H1 (cell line): ENCODE measurements around the gene ASF1B. TPM values are rescaled to one million over a fixed set of nuclear protein-coding genes. Genes with fewer than 3 reads are reported as not detected.

ENCODE experiments used
- CTCF ChIA-PET: fragments of 300-600 bp; sonication (Branson Sonifier 250); formaldehyde crosslinking; loops from one replicate; lab custom pipeline; 2021; ENCODE audit not compliant: partially characterized antibody; lab: Charles Lee
- POLR2A ChIA-PET: fragments of 300-600 bp; sonication (Branson Sonifier 250); formaldehyde crosslinking; loops from one replicate; lab custom pipeline; 2021; ENCODE audit warnings: inconsistent platforms; ENCODE audit not compliant: partially characterized antibody; lab: Charles Lee
- DNase-seq, 2 experiments: peaks; one replicate each; pipeline versions ENCODE4 v3.0.0 to v3.0.0-alpha.2; 2010 to 2022; ENCODE audit warnings: low spot score in 2 of 2, low read depth in 1 of 2, mixed read lengths in 1 of 2
- FAIRE-seq: peaks from 2 replicates; lab custom pipeline; 2011; peaks lifted over from hg19 to GRCh38; lab: Jason Lieb, UNC
- H2AFZ ChIP-seq: 2 replicates; pipeline ENCODE4 v1.8.1; 2012; ENCODE audit warnings: low read length, inconsistent platforms
- H2AK5ac ChIP-seq: 2 replicates; pipeline ENCODE4 v1.6.1; 2013; ENCODE audit warnings: low read depth, low read length
- H2BK120ac ChIP-seq: replicated peaks from 2 replicates; pipeline ENCODE3; 2013; ENCODE audit warnings: low read depth, low read length, inconsistent platforms
- H2BK12ac ChIP-seq: 2 replicates; pipeline ENCODE4 v1.6.1; 2013; ENCODE audit warnings: low read depth, low read length
- H2BK15ac ChIP-seq: 2 replicates; pipeline ENCODE4 v1.6.1; 2013; ENCODE audit warnings: low read length
- H2BK20ac ChIP-seq: 2 replicates; pipeline ENCODE4 v1.6.1; 2013; ENCODE audit warnings: low read length
- H2BK5ac ChIP-seq: 2 replicates; pipeline ENCODE4 v1.6.1; 2013; ENCODE audit warnings: low read depth, low read length
- H3K14ac ChIP-seq: 2 replicates; pipeline ENCODE4 v1.6.1; 2013; ENCODE audit warnings: inconsistent platforms; ENCODE audit not compliant: insufficient read length
- H3K18ac ChIP-seq: 2 replicates; pipeline ENCODE4 v1.6.1; 2013; ENCODE audit warnings: low read length; ENCODE audit errors: extremely low read depth
- H3K23ac ChIP-seq: 2 replicates; pipeline ENCODE4 v1.6.1; 2013; ENCODE audit warnings: inconsistent platforms; ENCODE audit not compliant: insufficient read length
- H3K23me2 ChIP-seq: 2 replicates; pipeline ENCODE4 v1.6.1; 2013; ENCODE audit warnings: low read depth, low read length
- H3K27ac ChIP-seq: 2 replicates; pipeline ENCODE4 v1.6.1; 2011; ENCODE audit warnings: low read depth, low read length, inconsistent platforms
- H3K27me3 ChIP-seq, 4 experiments: replicated peaks in 1 of 4; 1 replicate in 1 of 4; 2 replicates in 3 of 4; pipeline versions ENCODE4 v1.6.1 to v1.8.1; 2011 to 2013; ENCODE audit warnings: low read length in 3 of 4, mild to moderate bottlenecking in 3 of 4, inconsistent platforms in 2 of 4, mixed read lengths in 2 of 4, moderate library complexity in 1 of 4; ENCODE audit not compliant: control insufficient read depth in 3 of 4, insufficient read depth in 3 of 4; ENCODE audit errors: extremely low read depth in 1 of 4
- H3K36me3 ChIP-seq, 4 experiments: 2 replicates each; pipeline versions ENCODE4 v1.6.1 to v1.8.1; 2011 to 2013; ENCODE audit warnings: mild to moderate bottlenecking in 4 of 4, low read length in 3 of 4, moderate library complexity in 2 of 4, control low read depth in 1 of 4, inconsistent platforms in 1 of 4; ENCODE audit not compliant: insufficient read depth in 4 of 4, control insufficient read depth in 2 of 4
- H3K4ac ChIP-seq: replicated peaks from 2 replicates; pipeline ENCODE3; 2013; ENCODE audit warnings: low read length, low read depth, mixed read lengths, inconsistent platforms; ENCODE audit not compliant: insufficient read length
- H3K4me1 ChIP-seq, 4 experiments: replicated peaks in 1 of 4; 1 replicate in 1 of 4; 2 replicates in 3 of 4; pipeline versions ENCODE4 v1.6.1 to v1.8.1; 2011 to 2013; ENCODE audit warnings: low read length in 3 of 4, inconsistent platforms in 2 of 4, mixed read lengths in 1 of 4; ENCODE audit not compliant: insufficient read depth in 4 of 4, control insufficient read depth in 3 of 4
- H3K4me2 ChIP-seq, 2 experiments: 2 replicates each; pipeline versions ENCODE4 v1.6.1 to v1.8.1; 2011 to 2013; ENCODE audit warnings: low read depth in 2 of 2, low read length in 2 of 2, control low read depth in 1 of 2, inconsistent platforms in 1 of 2, mild to moderate bottlenecking in 1 of 2; ENCODE audit not compliant: insufficient read depth in 1 of 2
- H3K4me3 ChIP-seq, 4 experiments: fragments of 200-600, 300-600 bp in 1 of 4; sonication (generic), shearing (Covaris generic), sonication (Bioruptor Twin) in 1 of 4; 2 replicates each; pipeline versions ENCODE4 v1.5.1 to v1.8.1; 2011 to 2016; ENCODE audit warnings: low read length in 4 of 4, low read depth in 3 of 4, control low read depth in 2 of 4, inconsistent platforms in 2 of 4, mild to moderate bottlenecking in 2 of 4, mixed read lengths in 1 of 4, moderate library complexity in 1 of 4; ENCODE audit not compliant: insufficient read depth in 2 of 4; ENCODE audit errors: extremely low read depth in 1 of 4
- H3K56ac ChIP-seq: replicated peaks from 2 replicates; pipeline ENCODE3; 2013; ENCODE audit warnings: low read depth, mild to moderate bottlenecking, mixed read lengths, low read length, inconsistent platforms; ENCODE audit not compliant: insufficient read length
- H3K79me1 ChIP-seq: 2 replicates; pipeline ENCODE4 v1.6.1; 2013; ENCODE audit warnings: low read depth, low read length, control low read depth
- H3K79me2 ChIP-seq, 2 experiments: 2 replicates each; pipeline versions ENCODE4 v1.6.1 to v1.8.1; 2012 to 2013; ENCODE audit warnings: low read length in 2 of 2, mild to moderate bottlenecking in 2 of 2, inconsistent platforms in 1 of 2; ENCODE audit not compliant: insufficient read depth in 2 of 2, control insufficient read depth in 1 of 2
- H3K9ac ChIP-seq, 4 experiments: replicated peaks in 1 of 4; 1 replicate in 1 of 4; 2 replicates in 3 of 4; pipeline versions ENCODE4 v1.6.1 to v1.8.1; 2011 to 2013; ENCODE audit warnings: low read depth in 3 of 4, low read length in 3 of 4, control low read depth in 2 of 4, mild to moderate bottlenecking in 2 of 4, moderate library complexity in 2 of 4, inconsistent platforms in 1 of 4; ENCODE audit errors: extremely low read depth in 1 of 4
- H3K9me3 ChIP-seq, 2 experiments: 2 replicates each; pipeline versions ENCODE4 v1.6.1 to v1.8.1; 2012 to 2013; ENCODE audit warnings: mild to moderate bottlenecking in 2 of 2, moderate library complexity in 2 of 2, control low read depth in 1 of 2, inconsistent platforms in 1 of 2, low read depth in 1 of 2, low read length in 1 of 2, mixed read lengths in 1 of 2; ENCODE audit not compliant: insufficient read depth in 2 of 2
- H4K20me1 ChIP-seq, 2 experiments: replicated peaks in 1 of 2; 2 replicates each; pipeline versions ENCODE3 to v1.8.1; 2011 to 2013; ENCODE audit warnings: inconsistent platforms in 2 of 2, low read length in 2 of 2, mild to moderate bottlenecking in 1 of 2; ENCODE audit not compliant: insufficient read depth in 2 of 2, control insufficient read depth in 1 of 2
- H4K5ac ChIP-seq: 2 replicates; pipeline ENCODE4 v1.6.1; 2013; ENCODE audit warnings: low read length, low read depth, mixed read lengths, inconsistent platforms; ENCODE audit not compliant: insufficient read length
- H4K8ac ChIP-seq: 2 replicates; pipeline ENCODE4 v1.8.0; 2013; ENCODE audit warnings: mild to moderate bottlenecking, moderate library complexity, low read length, inconsistent platforms; ENCODE audit not compliant: insufficient read depth; ENCODE audit errors: extremely low read depth
- H4K91ac ChIP-seq: replicated peaks from 2 replicates; pipeline ENCODE3; 2013; ENCODE audit warnings: low read length, mixed read lengths, inconsistent platforms; ENCODE audit not compliant: insufficient read length
- ASH2L ChIP-seq: fragments of 200-600, 300-600 bp; sonication (generic); IDR thresholded peaks from one replicate; pipeline ENCODE4 v1.7.1; 2017; ENCODE audit warnings: low read length
- CBX5 ChIP-seq: fragments of 300-800, 300-1000 bp; sonication (generic); IDR thresholded peaks from 2 replicates; pipeline ENCODE4 v1.7.1; 2016; ENCODE audit warnings: antibody characterized with exemption, low read length, low read depth
- CEBPB ChIP-seq: IDR thresholded peaks from 2 replicates; pipeline ENCODE4 v1.6.1; 2012; ENCODE audit warnings: low read depth, low read length
- EP300 ChIP-seq, 2 experiments: IDR thresholded peaks; 1 replicate in 1 of 2; 2 replicates in 1 of 2; pipeline ENCODE4 v1.6.1; 2011 to 2012; ENCODE audit warnings: low read depth in 2 of 2, low read length in 2 of 2, mild to moderate bottlenecking in 2 of 2, borderline replicate concordance in 1 of 2, inconsistent platforms in 1 of 2, moderate library complexity in 1 of 2
- KDM5A ChIP-seq: fragments of 200-600 bp; IDR thresholded peaks from 2 replicates; pipeline ENCODE4 v1.7.1; 2012; ENCODE audit warnings: mild to moderate bottlenecking, low read length, inconsistent platforms, mixed read lengths
- MAFK ChIP-seq: IDR thresholded peaks from 2 replicates; pipeline ENCODE4 v1.6.1; 2012; ENCODE audit warnings: low read depth, mild to moderate bottlenecking, improper control_type of control experiment, low read length
- POLR2AphosphoS5 ChIP-seq: IDR thresholded peaks from 2 replicates; pipeline ENCODE4 v1.6.1; 2011; ENCODE audit warnings: low read depth, low read length
- RNF2 ChIP-seq: fragments of 200-900, 300-1000 bp; sonication (generic); IDR thresholded peaks from 2 replicates; pipeline ENCODE4 v1.7.1; 2016; ENCODE audit warnings: borderline replicate concordance, low read depth, mild to moderate bottlenecking, antibody characterized with exemption, low read length; ENCODE audit not compliant: poor library complexity, severe bottlenecking; ENCODE audit errors: missing control alignments
- SAP30 ChIP-seq: fragments of 300-600 bp; sonication (generic); IDR thresholded peaks from 2 replicates; pipeline ENCODE4 v1.7.1; 2012; ENCODE audit warnings: low read length, moderate library complexity, mild to moderate bottlenecking, inconsistent platforms; ENCODE audit not compliant: insufficient read depth, insufficient replicate concordance
- SUZ12 ChIP-seq: fragments of 200-600 bp; sonication (generic); IDR thresholded peaks from 2 replicates; pipeline ENCODE4 v1.6.1; 2012; ENCODE audit warnings: mild to moderate bottlenecking, inconsistent platforms, low read length, moderate library complexity, mixed read lengths
- TAF1 ChIP-seq: IDR thresholded peaks from 2 replicates; pipeline ENCODE4 v1.6.1; 2011; ENCODE audit warnings: mild to moderate bottlenecking, low read depth, low read length
- WGBS, 2 experiments: shearing (Covaris generic) in 1 of 2; methylation state at CpG; one replicate each; pipeline versions ENCODE4 v1.1.6 to v1.1.7; 2013 to 2015; ENCODE audit warnings: low lambda C conversion rate in 2 of 2, mixed read lengths in 2 of 2, inconsistent platforms in 1 of 2, low coverage in 1 of 2, missing lambda C conversion rate in 1 of 2; ENCODE audit not compliant: insufficient replicate concordance in 2 of 2, insufficient coverage in 1 of 2, insufficient read length in 1 of 2; ENCODE audit errors: extremely low coverage in 1 of 2, missing lambda C conversion rate in 1 of 2; 5-methylcytosine and 5-hydroxymethylcytosine counted together
- polyA plus RNA-seq, 7 experiments: library from polyadenylated mRNA; depleted of rRNA in 3 of 7; stranded (reverse) in 5 of 7; unstranded in 2 of 7; fragments of >200 nt in 5 of 7; fragments of 200-250 nt in 2 of 7; gene quantifications; 1 replicate in 5 of 7; 2 replicates in 1 of 7; 4 replicates in 1 of 7; pipeline versions ENCODE4 v1.2.1 to v1.2.3, GENCODE V29; 2011 to 2013; ENCODE audit warnings: missing spikeins in 2 of 7, mixed read lengths in 2 of 7
- total RNA-seq: library from RNA; stranded (reverse); fragmentation: NEBNext Ultra II Directional; extraction: Animal tissue kit (Norgen Biotek cat#: 25700); gene quantifications from 2 replicates; pipeline ENCODE4 v1.2.1, GENCODE V29; 2021

The ASF1B gene
- total and polyA plus RNA-seq, 2 of the 8 experiments (the other 6 are each of a cell fraction or from before 2014, with no cell fraction given), result 32.6 to 59.2 TPM

- Histone ChIP-seq H3K79me2 (no peaks in the 10 kb centered on the region), H2AFZ (no peak overlapping the region), H4K20me1 (peaks cover 7 to 19% of the 10 kb centered on the region in 2 experiments), H4K5ac (no peak overlapping the region), H2BK5ac (no peak overlapping the region), H2AK5ac (no peak overlapping the region), H3K4ac (no peak overlapping the region), H4K8ac (no peak overlapping the region; the same call in 1 of the 2 replicates), H3K4me3 (no peak overlapping the region), H3K9ac (no peak overlapping the region), H4K91ac (no peak overlapping the region), H3K9me3 (no peaks in the 10 kb centered on the region), H3K56ac (no peak overlapping the region), H3K79me1 (peaks cover 4% of the 10 kb centered on the region; the same call in 1 of the 2 replicates), H3K4me2 (no peak overlapping the region), H3K23me2 (no peaks in the 10 kb centered on the region), H2BK120ac (no peak overlapping the region), H3K18ac (no peak overlapping the region), H3K4me1 (peaks cover 0 to 7% (median 4%) of the 10 kb centered on the region in 4 experiments; a peak in 4 of 7 replicates), H3K14ac (no peak overlapping the region), H3K27ac (no peak overlapping the region), H2BK12ac (no peak overlapping the region), H3K27me3 (no peaks in the 10 kb centered on the region), H2BK15ac (no peak overlapping the region), H3K36me3 (peaks cover 6 to 34% (median 28%) of the 10 kb centered on the region in 4 experiments; a peak in 7 of 8 replicates), H3K23ac (no peak overlapping the region), H2BK20ac (no peak overlapping the region)
- FAIRE-seq (no peak), DNase-seq (no peak)
- POLR2A ChIA-PET, result interaction anchor here (0.6 to 1.6 kb wide), 4 partner anchors 28 to 314 kb away, joined by 3 to 10 read pairs (median 3); partner anchors contain the start of gene ASF1B
- CTCF ChIA-PET, result interaction anchor here (0.6 to 1.2 kb wide), 3 partner anchors 20 to 1151 kb away, joined by 3 read pairs; partner anchors contain the start of gene ASF1B
- 80% methylated on average over 3 of the region's 11 CpGs; no CpG with 5 or more reads in 1 of the 2 experiments for WGBS, 2 experiments
- TF ChIP-seq SUZ12 (no peak), CEBPB (no peak), MAFK (no peak), RNF2 (no peak), CBX5 (no peak), ASH2L (no peak), TAF1 (no peak), SAP30 (no peak), EP300 (IDR thresholded peaks at IDR 0.05; ENCODE audit: borderline replicate concordance in 1 of 2, low read depth in 2 of 2, low read length in 2 of 2) (no peak), KDM5A (no peak), POLR2AphosphoS5 (no peak)
Observed at GRCh38 chr19:14164082-14164481, 27.7 kb upstream of the ASF1B start.
